HG03196 (cell line): Measurements from ENCODE around the gene PCDHGC5.

Experiments
- ATAC-seq: cut with Tn5 transposase; IDR thresholded peaks from one replicate; pipeline ENCODE4 v1.9.1; 2021; ENCODE audit not compliant: unreplicated experiment

Gene PCDHGC5

DNA sequence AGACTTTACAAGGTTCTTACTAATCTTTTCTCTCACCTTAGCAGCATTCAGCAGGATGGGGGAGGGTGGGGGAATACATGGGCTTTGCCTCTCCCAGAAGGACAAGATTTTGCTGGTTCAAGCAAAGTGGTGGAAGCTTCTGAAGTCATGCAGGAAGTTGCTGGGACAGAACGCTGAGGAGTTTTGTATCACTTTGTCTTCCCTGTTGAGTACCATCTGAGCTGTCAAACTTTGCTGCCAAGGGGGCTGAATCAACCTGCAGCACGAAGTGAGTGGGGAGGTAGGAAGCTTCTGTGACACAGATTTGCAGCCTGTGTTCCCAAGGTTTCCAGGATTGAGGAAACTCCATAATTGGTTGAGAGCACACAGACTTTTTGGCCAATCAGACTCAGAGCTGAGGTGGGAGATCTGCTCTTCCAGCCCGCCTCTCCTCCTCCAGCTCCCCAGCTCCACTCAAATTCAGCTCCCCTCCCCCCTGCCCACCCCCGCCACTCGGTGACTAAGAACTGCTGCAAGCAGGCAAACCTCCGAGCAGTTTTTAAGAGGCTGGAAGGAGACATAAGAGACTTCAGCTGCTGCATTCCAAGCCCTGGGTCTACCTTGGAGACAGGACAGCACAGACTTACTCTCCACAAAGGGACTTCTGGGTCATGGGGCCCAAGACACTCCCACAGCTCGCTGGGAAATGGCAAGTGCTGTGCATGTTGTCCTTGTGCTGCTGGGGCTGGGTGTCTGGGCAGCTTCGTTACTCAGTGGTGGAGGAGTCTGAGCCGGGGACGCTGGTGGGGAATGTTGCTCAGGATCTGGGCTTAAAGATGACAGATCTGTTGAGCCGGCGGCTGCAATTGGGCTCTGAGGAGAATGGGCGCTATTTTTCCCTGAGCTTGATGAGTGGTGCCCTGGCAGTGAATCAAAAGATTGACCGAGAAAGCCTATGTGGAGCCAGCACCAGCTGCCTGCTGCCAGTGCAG lies at the start of gene PCDHGC5:
Gene PCDHGC5 (plus strand): TSS at position 491 of the 971 bp plus-strand sequence. CDS start 160 bp downstream, at position 651.
- no peak for ATAC-seq

DNA sequence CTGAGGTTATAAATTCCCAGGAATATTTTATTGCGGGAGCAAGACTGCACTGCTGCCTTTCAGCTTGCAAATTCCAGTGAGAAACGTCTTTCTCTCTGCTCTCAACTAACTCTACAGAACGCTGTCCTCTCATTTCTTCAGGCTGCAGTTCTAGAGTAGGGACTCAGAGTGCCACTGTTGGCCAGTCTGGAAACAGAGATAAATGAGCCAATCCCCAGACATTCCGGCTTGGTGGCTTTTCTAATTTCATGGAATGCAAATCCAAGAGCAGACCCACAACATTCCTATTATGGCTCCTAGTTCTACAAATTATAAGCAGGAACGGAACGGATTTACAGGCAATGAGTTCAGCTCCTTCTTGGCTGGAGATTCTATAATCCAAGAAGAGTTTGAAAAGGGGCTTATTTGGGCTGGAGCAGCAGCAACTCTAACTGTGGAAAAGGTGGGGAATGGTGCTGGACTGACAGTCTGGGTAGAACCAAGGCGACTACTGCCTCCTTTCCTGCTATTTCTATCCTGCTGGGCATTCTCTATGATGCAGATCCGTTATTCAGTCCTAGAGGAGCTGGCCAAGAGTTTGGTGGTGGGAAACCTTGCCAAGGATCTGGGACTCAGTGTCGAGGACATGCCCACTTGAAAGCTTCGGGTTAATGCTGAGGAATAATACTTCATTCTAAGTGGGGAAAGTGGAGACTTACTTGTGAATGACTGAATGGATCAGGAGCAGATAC lies 49.3 kb upstream of the PCDHGC5 start:
- no peak for ATAC-seq

DNA sequence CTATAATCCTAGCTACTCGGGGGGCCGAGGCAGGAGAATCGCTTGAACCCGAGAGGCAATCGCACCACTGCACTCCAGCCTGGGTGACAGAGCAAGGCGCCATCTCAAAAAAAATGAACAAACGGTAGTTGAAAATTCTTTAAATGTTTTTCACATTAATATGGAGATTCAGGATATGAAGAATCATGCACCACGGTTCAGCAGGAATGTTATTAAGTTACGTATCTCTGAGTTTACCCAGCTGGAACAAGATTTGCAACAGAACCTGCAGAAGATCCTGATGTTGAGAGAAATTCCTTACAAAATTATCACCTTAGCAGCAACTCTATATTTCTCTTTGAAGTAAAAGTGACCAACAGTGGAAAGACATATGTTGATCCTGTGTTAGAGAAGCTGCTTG lies 48.5 kb upstream of the PCDHGC5 start:
- ATAC-seq: no peak

DNA sequence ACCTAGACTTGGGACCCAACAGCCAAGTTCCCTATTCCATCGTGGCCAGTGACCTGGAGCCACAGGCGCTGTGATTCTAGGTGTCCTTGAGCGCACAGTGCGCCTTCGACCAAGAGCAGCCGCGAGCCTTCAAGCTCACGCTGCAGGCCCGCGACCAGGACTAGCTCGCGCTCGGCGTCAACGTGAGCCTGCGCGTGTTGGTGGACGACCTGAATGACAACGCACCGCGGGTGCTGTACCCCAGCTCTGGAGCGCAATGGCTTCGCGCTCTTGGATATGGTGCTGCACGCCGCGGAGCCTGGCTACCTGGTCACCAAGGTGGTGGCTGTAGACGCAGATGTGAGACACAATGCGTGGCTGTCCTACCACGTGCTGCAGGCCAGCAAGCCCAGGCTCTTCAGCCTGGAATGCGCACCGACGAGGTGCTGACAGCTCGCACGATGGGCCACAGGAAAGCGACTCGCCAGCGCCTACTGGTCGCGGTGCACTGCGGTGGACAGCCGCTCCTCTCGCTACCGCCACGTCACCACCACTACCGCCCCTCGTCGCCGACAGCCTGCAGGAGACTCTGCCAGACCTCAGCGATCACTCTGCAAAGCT lies 47.2 kb upstream of the PCDHGC5 start:
- no peak for ATAC-seq

DNA sequence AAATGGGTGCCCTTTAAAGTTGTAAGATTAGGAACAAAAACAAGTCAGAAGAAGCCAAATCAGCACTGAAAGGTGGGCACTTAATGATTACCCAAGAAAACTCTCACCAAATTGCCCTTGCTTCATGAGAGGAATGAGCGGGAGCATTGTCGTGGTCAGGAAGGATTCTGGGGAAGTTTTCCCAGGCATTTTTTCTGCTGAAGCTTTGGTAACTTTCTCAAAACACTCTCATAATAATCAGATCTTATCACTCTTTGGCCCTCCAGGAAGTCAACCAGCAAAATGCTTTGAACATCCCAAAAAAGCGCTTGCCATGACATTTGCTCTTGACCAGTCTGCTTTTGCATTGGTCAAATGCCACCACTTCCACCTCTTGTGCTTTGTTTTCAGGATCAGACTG lies 23.5 kb upstream of the PCDHGC5 start:
- no peak for ATAC-seq

DNA sequence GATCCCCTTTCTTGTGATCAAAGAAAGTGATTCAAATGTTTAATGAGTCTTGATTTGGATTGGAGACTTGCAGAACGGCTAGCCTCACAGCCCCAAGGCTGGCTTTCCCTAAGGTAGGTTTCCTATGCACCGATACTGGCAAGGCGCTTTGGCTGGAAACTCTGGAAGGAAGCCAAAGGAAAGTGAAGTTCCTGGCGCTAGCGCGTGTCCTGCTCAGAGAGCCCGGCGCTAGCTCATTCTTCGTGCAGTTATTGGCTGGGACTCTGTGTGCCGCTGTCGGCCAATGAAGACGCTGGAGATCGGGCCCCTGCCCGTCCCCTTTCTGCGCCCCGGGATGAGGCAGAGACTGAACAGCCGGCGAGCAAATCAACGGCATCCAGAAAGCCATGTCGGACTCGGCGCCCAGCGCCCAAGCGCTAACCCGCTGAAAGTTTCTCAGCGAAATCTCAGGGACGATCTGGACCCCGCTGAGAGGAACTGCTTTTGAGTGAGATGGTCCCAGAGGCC lies 13.2 kb upstream of the PCDHGC5 start, which contains the start of gene PCDHGC3:
Gene PCDHGC3 (plus strand): TSS at position 342 of the 507 bp plus-strand sequence. CDS start 151 bp downstream, at position 493.
- peak; percentile 99 for ATAC-seq

DNA sequence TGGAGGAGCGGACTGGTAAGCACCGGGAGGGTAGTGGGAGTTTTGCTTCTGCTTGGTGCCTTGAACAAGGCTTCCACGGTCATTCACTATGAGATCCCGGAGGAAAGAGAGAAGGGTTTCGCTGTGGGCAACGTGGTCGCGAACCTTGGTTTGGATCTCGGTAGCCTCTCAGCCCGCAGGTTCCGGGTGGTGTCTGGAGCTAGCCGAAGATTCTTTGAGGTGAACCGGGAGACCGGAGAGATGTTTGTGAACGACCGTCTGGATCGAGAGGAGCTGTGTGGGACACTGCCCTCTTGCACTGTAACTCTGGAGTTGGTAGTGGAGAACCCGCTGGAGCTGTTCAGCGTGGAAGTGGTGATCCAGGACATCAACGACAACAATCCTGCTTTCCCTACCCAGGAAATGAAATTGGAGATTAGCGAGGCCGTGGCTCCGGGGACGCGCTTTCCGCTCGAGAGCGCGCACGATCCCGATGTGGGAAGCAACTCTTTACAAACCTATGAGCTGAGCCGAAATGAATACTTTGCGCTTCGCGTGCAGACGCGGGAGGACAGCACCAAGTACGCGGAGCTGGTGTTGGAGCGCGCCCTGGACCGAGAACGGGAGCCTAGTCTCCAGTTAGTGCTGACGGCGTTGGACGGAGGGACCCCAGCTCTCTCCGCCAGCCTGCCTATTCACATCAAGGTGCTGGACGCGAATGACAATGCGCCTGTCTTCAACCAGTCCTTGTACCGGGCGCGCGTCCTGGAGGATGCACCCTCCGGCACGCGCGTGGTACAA lies 12.6 kb upstream of the PCDHGC5 start:
- peak; percentile 20 for ATAC-seq

DNA sequence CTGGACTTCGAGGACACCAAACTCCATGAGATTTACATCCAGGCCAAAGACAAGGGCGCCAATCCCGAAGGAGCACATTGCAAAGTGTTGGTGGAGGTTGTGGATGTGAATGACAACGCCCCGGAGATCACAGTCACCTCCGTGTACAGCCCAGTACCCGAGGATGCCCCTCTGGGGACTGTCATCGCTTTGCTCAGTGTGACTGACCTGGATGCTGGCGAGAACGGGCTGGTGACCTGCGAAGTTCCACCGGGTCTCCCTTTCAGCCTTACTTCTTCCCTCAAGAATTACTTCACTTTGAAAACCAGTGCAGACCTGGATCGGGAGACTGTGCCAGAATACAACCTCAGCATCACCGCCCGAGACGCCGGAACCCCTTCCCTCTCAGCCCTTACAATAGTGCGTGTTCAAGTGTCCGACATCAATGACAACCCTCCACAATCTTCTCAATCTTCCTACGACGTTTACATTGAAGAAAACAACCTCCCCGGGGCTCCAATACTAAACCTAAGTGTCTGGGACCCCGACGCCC lies 11.8 kb upstream of the PCDHGC5 start:
- ATAC-seq: no peak

DNA sequence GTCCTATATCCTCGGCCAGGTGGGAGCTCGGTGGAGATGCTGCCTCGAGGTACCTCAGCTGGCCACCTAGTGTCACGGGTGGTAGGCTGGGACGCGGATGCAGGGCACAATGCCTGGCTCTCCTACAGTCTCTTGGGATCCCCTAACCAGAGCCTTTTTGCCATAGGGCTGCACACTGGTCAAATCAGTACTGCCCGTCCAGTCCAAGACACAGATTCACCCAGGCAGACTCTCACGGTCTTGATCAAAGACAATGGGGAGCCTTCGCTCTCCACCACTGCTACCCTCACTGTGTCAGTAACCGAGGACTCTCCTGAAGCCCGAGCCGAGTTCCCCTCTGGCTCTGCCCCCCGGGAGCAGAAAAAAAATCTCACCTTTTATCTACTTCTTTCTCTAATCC lies 11.1 kb upstream of the PCDHGC5 start:
- ATAC-seq: no peak

DNA sequence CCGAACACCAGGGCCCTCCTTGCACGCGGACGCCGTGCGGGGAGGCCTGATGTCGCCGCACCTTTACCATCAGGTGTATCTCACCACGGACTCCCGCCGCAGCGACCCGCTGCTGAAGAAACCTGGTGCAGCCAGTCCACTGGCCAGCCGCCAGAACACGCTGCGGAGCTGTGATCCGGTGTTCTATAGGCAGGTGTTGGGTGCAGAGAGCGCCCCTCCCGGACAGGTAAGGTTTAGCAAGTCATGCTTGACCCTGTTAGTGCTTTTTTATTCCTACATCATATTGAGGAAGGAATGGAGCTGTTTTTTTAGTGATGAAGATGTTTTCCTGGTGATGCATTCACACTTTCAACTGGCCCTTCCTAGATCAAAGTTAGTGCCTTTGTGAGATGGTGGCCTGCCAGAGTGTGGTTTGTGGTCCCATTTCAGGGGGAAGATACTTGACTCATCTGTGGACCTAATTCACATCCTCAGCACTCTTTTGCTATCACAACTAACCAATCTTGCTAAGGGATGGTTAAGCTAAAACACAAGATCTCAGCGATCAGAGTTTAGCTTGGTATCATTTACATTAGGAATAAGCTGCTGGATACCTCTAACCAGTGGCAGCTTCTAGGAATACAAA lies 10.4 kb upstream of the PCDHGC5 start:
- no peak for ATAC-seq

DNA sequence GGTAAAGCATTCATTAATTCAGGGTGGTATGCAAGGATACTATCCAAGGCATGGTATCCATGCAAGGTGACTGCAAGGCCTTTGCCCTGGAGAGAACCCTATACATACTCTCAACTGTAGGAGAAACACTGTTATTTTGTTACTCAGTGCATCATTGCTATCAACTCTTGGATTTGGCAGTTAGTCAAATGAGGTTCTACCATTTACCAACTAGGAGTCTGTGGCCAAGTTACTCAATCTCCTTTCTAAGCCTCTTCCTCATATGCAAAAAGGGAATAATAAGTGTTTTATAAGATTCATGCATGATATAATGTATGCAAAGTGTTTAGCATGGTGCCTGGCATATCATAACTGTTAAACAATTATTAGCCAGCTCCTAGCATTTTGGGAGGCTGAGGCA lies 9.1 kb upstream of the PCDHGC5 start:
- ATAC-seq: no peak

DNA sequence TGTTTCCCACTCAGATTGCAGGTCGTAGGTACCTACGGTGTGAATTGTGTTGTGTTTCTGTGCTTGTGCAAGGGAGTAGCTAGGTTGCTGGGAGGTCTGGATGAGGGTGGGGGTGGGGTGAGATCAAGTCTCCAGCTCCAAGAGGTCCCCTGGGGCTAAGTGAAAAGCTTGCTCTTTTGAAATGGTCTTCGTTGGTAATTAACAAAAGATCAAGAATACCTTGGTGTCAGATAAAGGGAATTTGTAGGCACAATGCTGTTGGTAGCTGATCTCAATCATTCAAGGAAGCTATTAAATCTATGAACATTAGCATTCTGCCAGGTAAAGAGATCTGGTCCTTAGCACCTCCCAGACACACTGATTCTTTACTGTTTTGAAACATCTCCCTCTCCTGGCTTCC lies 5.0 kb upstream of the PCDHGC5 start:
- ATAC-seq: no peak

DNA sequence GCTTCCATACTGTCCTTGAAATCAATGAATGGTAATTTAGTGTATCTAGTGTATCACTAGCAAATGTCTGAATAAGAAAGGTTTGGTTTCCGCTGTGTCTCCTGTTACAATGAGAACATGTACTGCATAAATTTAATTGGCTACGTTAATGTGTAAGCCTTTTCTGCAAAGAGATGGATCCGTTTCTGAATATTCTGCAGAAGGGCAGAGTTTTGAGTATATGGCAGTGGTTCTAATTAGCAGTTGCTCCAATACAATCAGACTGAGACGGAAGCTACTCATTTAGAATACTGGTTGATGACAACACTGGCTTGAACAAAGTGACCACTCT lies 4.6 kb upstream of the PCDHGC5 start:
- no peak for ATAC-seq

DNA sequence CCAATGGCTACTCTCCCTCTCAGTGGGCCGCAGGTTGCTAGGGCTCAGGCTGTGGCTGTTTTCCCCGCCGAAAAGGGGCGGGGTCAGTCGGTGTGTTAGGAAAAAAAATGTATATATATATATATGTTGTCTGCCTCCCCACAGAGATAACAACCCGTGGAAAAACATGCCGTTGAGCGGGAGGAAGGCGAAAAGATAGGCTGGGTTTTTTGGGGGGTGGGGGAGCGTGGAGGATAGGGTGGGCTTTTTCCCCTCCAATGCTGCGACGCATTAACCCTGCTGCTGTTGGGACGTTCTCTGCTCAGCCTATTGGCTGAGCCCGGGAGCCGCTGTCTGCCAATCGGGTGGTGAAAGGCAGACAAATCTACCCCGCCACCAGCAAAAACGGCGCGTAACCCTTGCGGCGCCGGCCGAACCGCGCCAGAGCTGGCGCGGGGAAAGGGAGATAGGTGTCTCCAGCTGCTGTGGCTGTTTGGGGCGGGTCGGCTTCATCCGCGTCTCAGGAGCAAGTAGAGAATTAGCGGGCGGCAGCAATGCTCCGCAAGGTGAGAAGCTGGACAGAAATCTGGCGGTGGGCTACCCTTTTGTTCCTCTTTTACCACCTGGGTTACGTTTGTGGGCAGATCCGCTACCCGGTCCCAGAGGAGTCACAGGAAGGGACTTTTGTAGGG lies 4.1 kb upstream of the PCDHGC5 start, which contains the start of gene PCDHGC4:
Gene PCDHGC4 (plus strand): TSS at position 390 of the 671 bp plus-strand sequence. CDS start 144 bp downstream, at position 534.
- no peak for ATAC-seq

DNA sequence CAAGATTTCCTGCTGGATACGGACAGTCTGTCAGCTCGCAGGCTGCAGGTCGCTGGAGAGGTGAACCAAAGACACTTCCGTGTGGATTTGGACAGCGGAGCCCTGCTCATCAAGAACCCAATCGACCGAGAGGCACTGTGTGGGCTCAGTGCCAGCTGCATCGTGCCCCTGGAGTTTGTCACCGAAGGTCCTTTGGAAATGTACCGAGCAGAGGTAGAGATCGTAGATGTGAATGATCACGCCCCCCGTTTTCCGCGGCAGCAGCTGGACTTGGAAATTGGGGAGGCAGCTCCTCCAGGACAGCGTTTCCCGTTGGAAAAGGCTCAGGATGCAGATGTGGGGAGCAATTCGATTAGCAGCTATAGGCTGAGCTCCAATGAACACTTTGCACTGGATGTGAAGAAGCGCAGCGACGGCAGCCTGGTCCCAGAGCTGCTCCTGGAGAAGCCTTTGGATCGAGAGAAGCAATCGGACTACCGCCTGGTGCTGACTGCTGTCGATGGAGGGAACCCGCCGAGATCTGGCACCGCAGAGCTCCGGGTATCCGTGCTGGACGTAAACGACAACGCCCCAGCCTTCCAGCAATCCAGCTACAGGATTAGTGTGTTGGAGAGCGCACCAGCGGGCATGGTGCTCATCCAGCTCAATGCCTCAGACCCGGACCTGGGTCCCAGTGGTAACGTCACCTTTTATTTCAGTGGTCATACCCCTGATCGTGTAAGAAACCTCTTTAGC lies 3.4 kb upstream of the PCDHGC5 start:
- no peak for ATAC-seq

DNA sequence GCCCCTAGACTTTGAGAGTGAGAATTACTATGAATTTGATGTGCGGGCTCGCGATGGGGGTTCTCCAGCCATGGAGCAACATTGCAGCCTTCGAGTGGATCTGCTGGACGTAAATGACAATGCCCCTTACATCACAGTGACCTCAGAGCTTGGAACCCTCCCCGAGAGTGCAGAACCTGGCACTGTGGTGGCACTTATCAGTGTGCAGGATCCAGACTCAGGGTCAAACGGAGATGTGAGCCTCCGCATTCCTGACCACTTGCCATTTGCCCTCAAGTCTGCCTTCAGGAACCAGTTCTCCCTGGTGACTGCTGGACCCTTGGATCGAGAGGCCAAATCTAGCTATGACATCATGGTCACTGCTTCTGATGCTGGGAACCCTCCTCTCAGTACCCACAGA lies 2.8 kb upstream of the PCDHGC5 start:
- no peak for ATAC-seq

DNA sequence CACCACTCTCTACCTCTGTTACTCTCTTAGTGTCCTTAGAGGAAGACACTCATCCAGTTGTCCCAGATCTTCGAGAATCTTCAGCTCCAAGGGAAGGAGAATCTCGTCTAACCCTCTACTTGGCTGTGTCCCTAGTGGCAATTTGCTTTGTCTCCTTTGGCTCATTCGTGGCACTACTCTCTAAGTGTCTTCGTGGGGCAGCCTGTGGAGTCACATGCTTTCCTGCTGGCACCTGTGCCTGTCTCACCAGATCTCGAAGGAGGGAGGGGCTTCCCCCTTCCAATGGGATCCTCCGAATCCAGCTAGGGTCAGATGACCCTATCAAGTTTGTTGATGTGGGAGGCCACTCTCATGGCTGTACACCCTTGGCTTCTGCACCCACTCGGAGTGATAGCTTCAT lies 1.8 kb upstream of the PCDHGC5 start:
- no peak for ATAC-seq

DNA sequence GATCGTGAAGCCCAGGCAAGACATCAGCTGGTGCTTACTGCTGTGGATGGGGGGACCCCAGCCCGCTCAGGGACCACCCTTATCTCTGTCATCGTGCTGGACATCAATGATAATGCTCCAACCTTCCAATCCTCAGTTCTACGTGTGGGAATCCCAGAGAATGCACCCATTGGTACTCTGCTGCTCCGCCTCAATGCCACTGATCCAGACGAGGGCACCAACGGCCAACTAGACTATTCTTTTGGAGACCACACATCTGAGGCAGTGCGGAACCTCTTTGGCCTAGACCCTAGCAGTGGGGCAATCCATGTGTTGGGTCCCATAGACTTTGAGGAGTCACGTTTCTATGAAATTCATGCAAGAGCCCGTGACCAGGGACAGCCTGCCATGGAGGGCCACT lies 960 bp downstream of the PCDHGC5 start:
- no peak for ATAC-seq

DNA sequence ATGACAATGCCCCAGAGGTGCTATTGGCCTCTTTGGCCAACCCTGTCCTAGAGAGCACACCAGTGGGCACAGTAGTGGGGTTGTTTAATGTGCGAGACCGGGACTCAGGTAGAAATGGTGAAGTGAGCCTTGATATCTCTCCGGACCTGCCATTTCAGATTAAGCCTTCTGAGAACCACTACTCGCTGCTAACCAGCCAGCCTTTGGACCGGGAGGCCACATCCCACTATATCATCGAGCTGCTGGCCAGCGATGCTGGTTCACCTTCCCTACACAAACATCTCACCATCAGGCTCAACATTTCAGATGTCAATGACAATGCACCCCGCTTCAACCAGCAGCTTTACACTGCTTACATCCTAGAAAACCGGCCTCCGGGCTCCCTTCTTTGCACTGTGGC lies 1.4 kb downstream of the PCDHGC5 start:
- no peak for ATAC-seq
